GM12891 (cell line): ENCODE measurements around the gene DUSP6.

ENCODE experiments used
- PAX5 ChIP-seq: IDR thresholded peaks from 2 replicates; pipeline ENCODE4 v1.6.1; 2011; ENCODE audit warnings: low read length, moderate library complexity, mild to moderate bottlenecking; ENCODE audit not compliant: insufficient read depth, severe bottlenecking
- POLR2A ChIP-seq: IDR thresholded peaks from 2 replicates; pipeline ENCODE4 v1.6.1; 2011; ENCODE audit warnings: low read depth, low read length, control low read depth
- POLR2AphosphoS5 ChIP-seq: IDR thresholded peaks from 2 replicates; pipeline ENCODE4 v1.6.1; 2011; ENCODE audit warnings: low read depth, low read length, control low read depth
- SPI1 ChIP-seq: IDR thresholded peaks from 2 replicates; pipeline ENCODE4 v1.6.1; 2011; ENCODE audit warnings: low read depth, low read length, control low read depth
- TAF1 ChIP-seq: IDR thresholded peaks from 2 replicates; pipeline ENCODE4 v1.6.1; 2011; ENCODE audit warnings: low read depth, low read length, control low read depth

GRCh38 chr12:89357297-89357730, 5.0 kb upstream of the DUSP6 start:
- TF ChIP-seq POLR2AphosphoS5 = no peak
- TF ChIP-seq POLR2A = no peak
- no peak for TF ChIP-seq SPI1
- TF ChIP-seq TAF1 = no peak
- TF ChIP-seq PAX5 = no peak
